ENCODE data around the gene AGL.
"Not testable (repeated sequence)": the region's sequence is repeated elsewhere in the genome, so short reads cannot be mapped to it uniquely, and the experiment has no call there.

The AGL gene

GRCh38 chr1:99855914-99856450 lies 5.8 kb downstream of the AGL start:
- no peaks in the 10 kb centered on the region for H3K9me3 ChIP-seq (ENCODE audit: control insufficient read depth, insufficient read depth, low read depth, low read length)
- H3K36me3 ChIP-seq (ENCODE audit: control insufficient read depth in 2 of 2, insufficient read depth in 1 of 2, low read length in 2 of 2), result peaks cover 5 to 26% of the 10 kb centered on the region in 2 experiments; a peak in 2 of 3 replicates
- POLR2A ChIA-PET, result no interaction called here
- TF ChIP-seq KLF17 (tag by site-specific recombination; IDR thresholded peaks at IDR 0.05) (no peak), ZFP69B (tag by site-specific recombination; IDR thresholded peaks at IDR 0.05) (no peak), ZBTB7A (tag by site-specific recombination; IDR thresholded peaks at IDR 0.05; ENCODE audit: low read depth) (no peak), EGR2 (tag by site-specific recombination; IDR thresholded peaks at IDR 0.05; ENCODE audit: low read depth) (no peak), ZNF248 (tag by site-specific recombination; IDR thresholded peaks at IDR 0.05) (no peak), ZBTB44 (tag by site-specific recombination; IDR thresholded peaks at IDR 0.05) (no peak), ZNF433 (tag by site-specific recombination; IDR thresholded peaks at IDR 0.05; ENCODE audit: low read depth) (no peak), ZNF155 (tag by site-specific recombination; IDR thresholded peaks at IDR 0.05) (no peak), ZNF792 (tag by site-specific recombination; IDR thresholded peaks at IDR 0.05) (no peak), HIC1 (tag by site-specific recombination; IDR thresholded peaks at IDR 0.05) (no peak), PRDM6 (tag by site-specific recombination; IDR thresholded peaks at IDR 0.05) (no peak), SCRT2 (tag by site-specific recombination; IDR thresholded peaks at IDR 0.05) (no peak), GLI4 (tag by site-specific recombination; IDR thresholded peaks at IDR 0.05) (no peak), ZNF350 (tag by site-specific recombination; IDR thresholded peaks at IDR 0.05) (no peak), PRDM4 (tag by site-specific recombination; IDR thresholded peaks at IDR 0.05) (no peak)
- H3K27ac ChIP-seq (ENCODE audit: extremely low read depth, low read depth, low read length), result no peak overlapping the region
- CTCF ChIA-PET, result no interaction called here
- H3K4me1 ChIP-seq (ENCODE audit: control insufficient read depth, insufficient read depth, low read length), result peaks cover 3% of the 10 kb centered on the region; the same call in 1 of the 2 replicates
- H3K4me3 ChIP-seq (ENCODE audit: low read depth, low read length), result no peak overlapping the region

- H3K9me3 ChIP-seq (ENCODE audit: control insufficient read depth, insufficient read depth, low read depth, low read length); POLR2A ChIA-PET; H3K4me1 ChIP-seq (ENCODE audit: control insufficient read depth, insufficient read depth, low read length); H3K4me3 ChIP-seq (ENCODE audit: low read depth, low read length); H3K27ac ChIP-seq (ENCODE audit: extremely low read depth, low read depth, low read length); CTCF ChIA-PET: not testable (repeated sequence)
- H3K36me3 ChIP-seq (ENCODE audit: control insufficient read depth in 2 of 2, insufficient read depth in 1 of 2, low read length in 2 of 2), result peaks cover 5 to 31% of the 10 kb centered on the region in 2 experiments; a peak in 2 of 3 replicates
Measured at GRCh38 chr1:99857041-99857440, 6.9 kb downstream of the AGL start.
